HepG2 (cell line): ENCODE results near the gene FOXR1. TPM values are rescaled to one million over a fixed set of nuclear protein-coding genes. Genes with fewer than 3 reads are reported as not detected.

ENCODE experiments used
- ARID2 ChIP-seq: sonication (generic); formaldehyde crosslinking; IDR thresholded peaks from 2 replicates; pipeline ENCODE4 v1.8.1; 2022; ENCODE audit warnings: mild to moderate bottlenecking, missing genetic modification reagents, borderline replicate concordance
- CREB3 ChIP-seq: sonication (generic); formaldehyde crosslinking; IDR thresholded peaks from 2 replicates; pipeline ENCODE4 v1.5.0; 2020; ENCODE audit warnings: missing genetic modification reagents
- HMGXB4 ChIP-seq, 2 experiments: sonication (generic) in 1 of 2; formaldehyde crosslinking in 1 of 2; IDR thresholded peaks; 2 replicates each; pipeline versions ENCODE4 v1.4.0 to v1.6.1; 2018 to 2020; ENCODE audit warnings: missing genetic modification reagents in 2 of 2, borderline replicate concordance in 1 of 2, low read depth in 1 of 2, mild to moderate bottlenecking in 1 of 2, missing biosample characterization in 1 of 2
- IRX3 ChIP-seq: sonication (generic); formaldehyde crosslinking; IDR thresholded peaks from 2 replicates; pipeline ENCODE4 v1.8.1; 2023; ENCODE audit warnings: mild to moderate bottlenecking, low read depth, missing genetic modification reagents, borderline replicate concordance
- KAT8 ChIP-seq: IDR thresholded peaks from 2 replicates; pipeline ENCODE4 v1.6.1; 2016; ENCODE audit warnings: missing genetic modification reagents, missing compliant biosample characterization
- MEIS2 ChIP-seq: sonication (generic); formaldehyde crosslinking; IDR thresholded peaks from 2 replicates; pipeline ENCODE4 v1.9.0; 2021; ENCODE audit warnings: mild to moderate bottlenecking, missing genetic modification reagents
- SIN3A ChIP-seq: IDR thresholded peaks from 2 replicates; pipeline ENCODE4 v1.6.1; 2011; ENCODE audit warnings: low read depth, mild to moderate bottlenecking, control low read depth, low read length, borderline replicate concordance
- ZNF253 ChIP-seq: sonication (generic); formaldehyde crosslinking; IDR thresholded peaks from 2 replicates; pipeline ENCODE4 v1.8.0; 2022; ENCODE audit warnings: mild to moderate bottlenecking, missing genetic modification reagents, borderline replicate concordance
- ZNF296 ChIP-seq: sonication (generic); formaldehyde crosslinking; conservative IDR thresholded peaks from 2 replicates; pipeline ENCODE4 v1.5.0; 2020; ENCODE audit warnings: mild to moderate bottlenecking, missing genetic modification reagents
- ZNF510 ChIP-seq: sonication (generic); formaldehyde crosslinking; IDR thresholded peaks from 2 replicates; pipeline ENCODE4 v1.4.0; 2020; ENCODE audit warnings: low read depth, mild to moderate bottlenecking, missing genetic modification reagents
- polyA plus RNA-seq, 8 experiments: library from polyadenylated mRNA; depleted of rRNA in 3 of 8; stranded (reverse) in 7 of 8; unstranded in 1 of 8; fragments of >200 nt; fragmentation: Illumina TruSeq in 4 of 8; extraction: Trizol in 4 of 8; gene quantifications; 2 replicates each; pipeline versions ENCODE4 v1.2.1 to v1.2.3, GENCODE V29; 2011 to 2016; ENCODE audit warnings: low read depth in 4 of 8, missing spikeins in 1 of 8, mixed read lengths in 1 of 8; ENCODE audit not compliant: insufficient read depth in 1 of 8
- total RNA-seq, 5 experiments: library from RNA; depleted of rRNA; stranded (reverse); fragments of >200 nt; fragmentation: Illumina TruSeq; extraction: Trizol; gene quantifications; 2 replicates each; pipeline ENCODE4 v1.2.3, GENCODE V29; 2016; ENCODE audit warnings: low read depth in 1 of 5
- TF ChIP-seq, protein P1 (sequence below): sonication (generic); formaldehyde crosslinking; IDR thresholded peaks from 2 replicates; pipeline ENCODE4 v1.8.0; 2022; ENCODE audit warnings: mild to moderate bottlenecking, missing genetic modification reagents, borderline replicate concordance
- TF ChIP-seq, protein P2 (sequence below): sonication (generic); formaldehyde crosslinking; IDR thresholded peaks from 2 replicates; pipeline ENCODE4 v1.9.0; 2022; ENCODE audit warnings: missing genetic modification reagents, mild to moderate bottlenecking, borderline replicate concordance
- TF ChIP-seq, protein P3 (sequence below): sonication (generic); formaldehyde crosslinking; IDR thresholded peaks from 2 replicates; pipeline ENCODE4 v1.4.0; 2020; ENCODE audit warnings: missing genetic modification reagents
- TF ChIP-seq, protein P4 (sequence below), 2 experiments: fragments of 450-650 bp in 1 of 2; sonication (generic) in 1 of 2; formaldehyde crosslinking; IDR thresholded peaks; 2 replicates each; pipeline versions ENCODE4 v1.5.0 to v1.8.0; 2020 to 2022; ENCODE audit warnings: mild to moderate bottlenecking in 1 of 2, missing genetic modification reagents in 1 of 2

Gene FOXR1
- total and polyA plus RNA-seq, 2 of the 13 experiments (the other 11 are each of a cell fraction or from before 2014, with no cell fraction given): not detected

GRCh38 chr11:119018074-119018938 is 46.7 kb downstream of the FOXR1 start, which contains the start of the genes RPS25 and TRAPPC4 (continued):
- TF ChIP-seq ZNF253 (0 out of 2 replicates have a peak, but pooled peaks have one; percentile 43), ARID2 (CRISPR knock-in tag) (peak; percentile 58; the same call in 1 of the 2 replicates), IRX3 (CRISPR knock-in tag) (no peak), ZNF296 (0 out of 2 replicates have a peak, but pooled peaks have one; percentile 56), MEIS2 (CRISPR knock-in tag) (peak; percentile 62; the same call in 1 of the 2 replicates), CREB3 (0 out of 2 replicates have a peak, but pooled peaks have one; percentile 58), KAT8 (peak; percentile 97), SIN3A (peak; percentile 69; the same call in 1 of the 2 replicates), ZNF510 (peak; percentile 57; the same call in 1 of the 2 replicates), HMGXB4 (CRISPR knock-in tag; IDR thresholded peaks at IDR 0.05; ENCODE audit: borderline replicate concordance in 1 of 2, low read depth in 1 of 2) (peak in 1 of 2 experiments; percentile 89; a peak in 2 of 4 replicates)
- TF ChIP-seq, protein P1, sequence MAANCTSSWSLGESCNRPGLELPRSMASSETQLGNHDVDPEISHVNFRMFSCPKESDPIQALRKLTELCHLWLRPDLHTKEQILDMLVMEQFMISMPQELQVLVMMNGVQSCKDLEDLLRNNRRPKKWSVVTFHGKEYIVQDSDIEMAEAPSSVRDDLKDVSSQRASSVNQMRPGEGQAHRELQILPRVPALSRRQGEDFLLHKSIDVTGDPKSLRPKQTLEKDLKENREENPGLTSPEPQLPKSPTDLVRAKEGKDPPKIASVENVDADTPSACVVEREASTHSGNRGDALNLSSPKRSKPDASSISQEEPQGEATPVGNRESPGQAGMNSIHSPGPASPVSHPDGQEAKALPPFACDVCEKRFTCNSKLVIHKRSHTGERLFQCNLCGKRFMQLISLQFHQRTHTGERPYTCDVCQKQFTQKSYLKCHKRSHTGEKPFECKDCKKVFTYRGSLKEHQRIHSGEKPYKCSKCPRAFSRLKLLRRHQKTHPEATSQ (CRISPR knock-in tag): 0 out of 2 replicates have a peak, but pooled peaks have one; percentile 47
- TF ChIP-seq, protein P2, sequence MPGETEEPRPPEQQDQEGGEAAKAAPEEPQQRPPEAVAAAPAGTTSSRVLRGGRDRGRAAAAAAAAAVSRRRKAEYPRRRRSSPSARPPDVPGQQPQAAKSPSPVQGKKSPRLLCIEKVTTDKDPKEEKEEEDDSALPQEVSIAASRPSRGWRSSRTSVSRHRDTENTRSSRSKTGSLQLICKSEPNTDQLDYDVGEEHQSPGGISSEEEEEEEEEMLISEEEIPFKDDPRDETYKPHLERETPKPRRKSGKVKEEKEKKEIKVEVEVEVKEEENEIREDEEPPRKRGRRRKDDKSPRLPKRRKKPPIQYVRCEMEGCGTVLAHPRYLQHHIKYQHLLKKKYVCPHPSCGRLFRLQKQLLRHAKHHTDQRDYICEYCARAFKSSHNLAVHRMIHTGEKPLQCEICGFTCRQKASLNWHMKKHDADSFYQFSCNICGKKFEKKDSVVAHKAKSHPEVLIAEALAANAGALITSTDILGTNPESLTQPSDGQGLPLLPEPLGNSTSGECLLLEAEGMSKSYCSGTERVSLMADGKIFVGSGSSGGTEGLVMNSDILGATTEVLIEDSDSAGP (CRISPR knock-in tag): peak; percentile 90; the same call in 1 of the 2 replicates
- TF ChIP-seq, protein P3, sequence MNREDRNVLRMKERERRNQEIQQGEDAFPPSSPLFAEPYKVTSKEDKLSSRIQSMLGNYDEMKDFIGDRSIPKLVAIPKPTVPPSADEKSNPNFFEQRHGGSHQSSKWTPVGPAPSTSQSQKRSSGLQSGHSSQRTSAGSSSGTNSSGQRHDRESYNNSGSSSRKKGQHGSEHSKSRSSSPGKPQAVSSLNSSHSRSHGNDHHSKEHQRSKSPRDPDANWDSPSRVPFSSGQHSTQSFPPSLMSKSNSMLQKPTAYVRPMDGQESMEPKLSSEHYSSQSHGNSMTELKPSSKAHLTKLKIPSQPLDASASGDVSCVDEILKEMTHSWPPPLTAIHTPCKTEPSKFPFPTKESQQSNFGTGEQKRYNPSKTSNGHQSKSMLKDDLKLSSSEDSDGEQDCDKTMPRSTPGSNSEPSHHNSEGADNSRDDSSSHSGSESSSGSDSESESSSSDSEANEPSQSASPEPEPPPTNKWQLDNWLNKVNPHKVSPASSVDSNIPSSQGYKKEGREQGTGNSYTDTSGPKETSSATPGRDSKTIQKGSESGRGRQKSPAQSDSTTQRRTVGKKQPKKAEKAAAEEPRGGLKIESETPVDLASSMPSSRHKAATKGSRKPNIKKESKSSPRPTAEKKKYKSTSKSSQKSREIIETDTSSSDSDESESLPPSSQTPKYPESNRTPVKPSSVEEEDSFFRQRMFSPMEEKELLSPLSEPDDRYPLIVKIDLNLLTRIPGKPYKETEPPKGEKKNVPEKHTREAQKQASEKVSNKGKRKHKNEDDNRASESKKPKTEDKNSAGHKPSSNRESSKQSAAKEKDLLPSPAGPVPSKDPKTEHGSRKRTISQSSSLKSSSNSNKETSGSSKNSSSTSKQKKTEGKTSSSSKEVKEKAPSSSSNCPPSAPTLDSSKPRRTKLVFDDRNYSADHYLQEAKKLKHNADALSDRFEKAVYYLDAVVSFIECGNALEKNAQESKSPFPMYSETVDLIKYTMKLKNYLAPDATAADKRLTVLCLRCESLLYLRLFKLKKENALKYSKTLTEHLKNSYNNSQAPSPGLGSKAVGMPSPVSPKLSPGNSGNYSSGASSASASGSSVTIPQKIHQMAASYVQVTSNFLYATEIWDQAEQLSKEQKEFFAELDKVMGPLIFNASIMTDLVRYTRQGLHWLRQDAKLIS (CRISPR knock-in tag): peak; percentile 56; the same call in 1 of the 2 replicates
- TF ChIP-seq, protein P4, sequence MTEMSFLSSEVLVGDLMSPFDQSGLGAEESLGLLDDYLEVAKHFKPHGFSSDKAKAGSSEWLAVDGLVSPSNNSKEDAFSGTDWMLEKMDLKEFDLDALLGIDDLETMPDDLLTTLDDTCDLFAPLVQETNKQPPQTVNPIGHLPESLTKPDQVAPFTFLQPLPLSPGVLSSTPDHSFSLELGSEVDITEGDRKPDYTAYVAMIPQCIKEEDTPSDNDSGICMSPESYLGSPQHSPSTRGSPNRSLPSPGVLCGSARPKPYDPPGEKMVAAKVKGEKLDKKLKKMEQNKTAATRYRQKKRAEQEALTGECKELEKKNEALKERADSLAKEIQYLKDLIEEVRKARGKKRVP (CRISPR knock-in tag; IDR thresholded peaks at IDR 0.05): peak in 1 of 2 experiments; percentile 63; a peak in 2 of 4 replicates
